Tongue (tissue), 3 donors: Measurements from ENCODE around the gene PUM1. TPM values are rescaled to one million over a fixed set of nuclear protein-coding genes. Genes with fewer than 3 reads are reported as not detected.
A peak's percentile ranks its signal among the peaks of the same experiment; 100 is the strongest.

Experiments
- DNase-seq: peaks from one replicate; pipeline ENCODE4 v3.0.0-alpha.2; 2015
- small RNA-seq: library from RNA; depleted of rRNA; stranded (forward); fragments of <200 nt; gene quantifications from one replicate; pipeline ENCODE3, GENCODE V24; 2014; ENCODE audit warnings: low replicate concordance
- total RNA-seq: library from RNA; depleted of rRNA; stranded (reverse); fragments of >200 nt; gene quantifications from one replicate; pipeline ENCODE4 v1.2.3, GENCODE V29; 2014

PUM1 gene
- total RNA-seq, 1 donor from 2014 or later = 89.8 TPM

DNA sequence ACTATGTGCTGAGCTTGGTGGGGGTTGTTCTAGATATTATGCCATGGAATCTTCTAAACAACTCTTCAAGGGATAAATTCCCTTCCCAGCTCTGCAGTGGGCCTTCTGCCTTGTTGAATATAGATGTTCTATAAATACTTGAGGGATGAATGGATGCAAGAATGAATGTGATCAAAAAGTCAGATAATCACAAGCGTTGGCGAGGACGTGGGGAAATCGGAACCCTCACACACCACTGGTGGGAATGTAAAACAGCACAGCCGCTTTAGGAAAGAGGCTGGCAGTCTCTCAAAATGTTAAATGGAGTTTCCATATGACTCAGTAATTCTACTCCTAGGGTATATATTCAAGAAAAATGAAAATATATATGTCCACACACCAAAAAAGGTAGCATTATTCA is 176.0 kb downstream of the PUM1 start:
- DNase-seq = no peak

DNA sequence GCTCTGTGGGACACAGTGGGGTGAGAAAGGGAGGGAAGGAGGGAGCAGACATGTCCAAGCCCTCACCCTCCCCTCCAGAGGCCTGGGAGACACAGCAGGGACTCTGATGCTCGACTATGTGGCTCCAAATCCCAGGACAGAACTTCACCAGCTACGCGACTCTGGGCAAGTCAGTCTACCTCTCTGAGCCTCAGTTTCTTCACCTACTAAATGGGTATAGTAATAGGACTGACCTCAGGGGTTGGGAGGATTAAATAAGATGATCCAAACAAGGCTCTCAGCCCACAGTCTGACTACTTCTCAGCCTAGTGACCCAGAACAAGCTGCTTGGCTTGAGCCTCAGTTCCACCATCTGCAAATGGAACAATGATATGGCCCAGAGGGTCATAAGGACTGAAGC is 176.5 kb downstream of the PUM1 start:
- no peak for DNase-seq

DNA sequence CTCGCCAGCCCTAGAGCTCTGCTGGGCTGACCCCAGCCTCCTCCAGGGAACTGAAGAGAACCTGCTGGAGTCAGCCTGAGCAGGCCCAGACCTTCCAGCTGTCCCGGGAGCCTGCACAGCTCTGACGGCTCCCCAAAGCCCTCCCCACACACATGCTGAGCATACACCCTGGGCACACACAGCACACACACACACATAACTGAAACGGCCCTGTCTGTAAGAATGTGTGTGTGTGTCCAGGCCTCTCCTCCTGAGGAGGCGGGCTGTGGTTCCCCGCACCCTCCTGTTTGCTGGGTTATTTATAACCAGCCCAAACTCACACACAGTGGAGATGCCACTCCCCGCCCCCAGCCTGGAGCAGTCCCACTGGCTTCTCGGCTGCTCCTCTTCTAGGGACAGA is 177.1 kb downstream of the PUM1 start:
- peak; percentile 89 for DNase-seq

DNA sequence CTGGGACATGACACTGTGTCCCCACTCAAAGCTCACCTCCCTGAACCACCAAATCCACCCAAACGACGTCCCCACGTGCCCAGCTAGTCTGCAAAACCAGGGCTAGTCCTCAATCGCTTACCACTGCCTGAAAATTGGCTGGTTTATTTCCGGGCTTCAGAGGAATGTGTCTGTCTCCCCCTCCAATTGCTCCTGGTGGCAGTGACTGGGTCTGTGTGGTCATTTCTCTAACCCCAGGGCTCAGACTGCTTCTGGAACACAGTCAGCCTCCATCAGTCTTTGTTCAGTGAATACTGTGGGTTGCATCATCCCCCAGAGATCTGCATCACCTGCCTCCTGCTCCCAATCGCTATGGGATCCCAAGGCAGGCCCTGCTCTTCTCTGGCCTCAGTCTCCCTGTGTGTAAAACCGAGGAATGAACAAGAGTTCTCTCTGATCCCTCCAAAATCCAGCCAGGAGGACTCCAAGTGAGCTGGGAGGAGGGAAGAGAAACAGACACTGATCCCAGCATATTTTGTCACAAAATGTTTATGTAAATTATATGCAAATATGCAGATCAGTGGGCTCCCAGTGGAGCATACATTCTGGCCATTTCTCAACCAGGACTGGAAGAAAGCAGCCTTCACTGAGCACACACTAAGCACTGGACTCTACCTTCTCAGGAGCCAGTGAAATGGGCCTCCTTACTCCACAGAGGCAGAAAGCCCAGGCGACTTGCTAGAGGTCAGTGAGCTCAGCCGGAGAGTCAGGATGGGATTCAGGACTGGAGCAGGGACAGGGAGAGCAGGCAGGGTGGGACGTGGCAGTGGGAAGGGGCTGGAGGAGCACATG is 177.8 kb downstream of the PUM1 start:
- DNase-seq = no peak

GRCh38 chr1:30886710-30887428 is 178.6 kb downstream of the PUM1 start:
- DNase-seq = no peak

DNA sequence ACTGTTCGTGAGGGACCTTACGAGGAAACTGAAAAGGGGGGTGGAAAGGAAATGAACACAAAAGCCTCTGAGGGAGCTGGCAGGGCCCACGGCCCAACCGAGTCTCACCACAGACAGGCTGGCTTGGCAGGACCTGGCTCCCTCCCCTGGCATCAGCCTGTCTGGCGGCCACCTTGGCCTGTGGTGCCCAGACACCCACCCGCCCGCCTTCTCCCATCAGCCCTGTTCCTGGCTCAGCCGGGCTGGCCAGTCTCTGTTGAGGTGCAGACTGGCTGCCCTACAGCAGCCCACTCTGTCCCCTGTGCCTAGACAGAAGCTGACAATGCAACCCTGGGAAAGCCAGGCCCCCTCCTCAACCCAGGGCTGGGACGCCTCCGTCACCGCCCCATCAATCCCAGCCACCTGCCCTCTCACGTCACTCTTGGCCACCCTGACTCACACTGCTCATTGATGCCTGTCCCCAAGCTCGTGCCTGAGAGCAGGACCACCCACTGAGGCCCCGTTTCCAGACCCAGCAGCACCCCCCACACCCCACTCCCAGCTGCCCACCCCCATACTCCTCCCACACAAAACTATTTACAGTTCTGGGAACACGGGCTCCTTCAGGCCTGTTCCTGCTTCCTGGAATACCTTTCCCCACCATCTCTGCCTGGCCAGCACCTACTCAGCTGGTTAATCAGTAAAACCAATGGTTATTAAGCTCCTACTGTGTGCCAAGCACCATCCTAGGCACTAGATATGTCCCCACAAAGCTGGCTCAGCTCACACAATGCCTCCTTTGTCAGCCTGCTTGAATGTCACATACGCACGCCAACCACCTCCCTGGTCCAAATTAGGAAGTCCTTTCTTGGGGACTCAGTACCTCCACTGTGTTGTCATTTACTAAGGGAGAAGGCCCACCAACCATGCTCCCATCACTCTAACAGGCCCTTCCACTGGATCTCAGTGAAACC is 179.7 kb downstream of the PUM1 start:
- peak; percentile 87 for DNase-seq

GRCh38 chr1:30884723-30885122 is 180.8 kb downstream of the PUM1 start:
- no peak for DNase-seq

- peak; percentile 79 for DNase-seq
Observed at GRCh38 chr1:30883389-30884172, 181.9 kb downstream of the PUM1 start.

GRCh38 chr1:30882678-30883388 is 182.7 kb downstream of the PUM1 start:
- DNase-seq = no peak

Small RNA genes lying within 50 kb of the gene (small RNA-seq; reads per million reads assigned to genes)
- gene AL356320.1 (not detected), gene RN7SL371P (not detected)

Other genes starting within 250 kb of the PUM1 start
- gene SDC3, start 157.0 kb downstream of the PUM1 start, total RNA-seq = 26.0 TPM
- 0.51 TPM for gene NKAIN1, start 174.2 kb upstream of the PUM1 start, total RNA-seq
- 71.8 TPM for gene SNRNP40, start 231.1 kb upstream of the PUM1 start, total RNA-seq
- gene ZCCHC17, start 231.3 kb upstream of the PUM1 start, total RNA-seq = 19.1 TPM